GM18519 (cell line): ENCODE results near the gene CFAP206.
"Not testable (repeated sequence)": the region's sequence is repeated elsewhere in the genome, so short reads cannot be mapped to it uniquely, and the experiment has no call there.

Source experiments
- ATAC-seq: cut with Tn5 transposase; IDR thresholded peaks from one replicate; pipeline ENCODE4 v1.9.1; 2021; ENCODE audit warnings: mild to moderate bottlenecking, moderate library complexity; ENCODE audit not compliant: unreplicated experiment, low FRiP score

Gene CFAP206

DNA sequence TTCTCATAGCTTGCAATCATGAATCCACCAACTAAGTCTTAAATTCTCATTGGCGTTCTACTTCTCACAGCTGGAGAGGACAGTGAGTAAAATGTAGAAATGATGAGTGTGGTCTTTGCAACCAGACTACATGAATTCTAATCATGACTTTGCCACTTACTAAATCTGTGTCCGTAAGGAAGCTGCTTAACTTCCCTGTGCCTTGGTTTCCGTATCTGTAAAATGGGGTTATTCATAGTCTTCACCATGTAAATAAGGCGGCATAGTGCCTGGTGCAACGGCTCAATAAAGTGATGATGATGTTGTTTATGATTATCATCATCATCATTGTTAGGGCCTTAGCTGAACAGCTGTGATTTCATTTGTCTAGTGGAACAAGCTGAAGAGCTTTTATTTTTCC, 12.6 kb downstream of the CFAP206 start:
- ATAC-seq = no peak

DNA sequence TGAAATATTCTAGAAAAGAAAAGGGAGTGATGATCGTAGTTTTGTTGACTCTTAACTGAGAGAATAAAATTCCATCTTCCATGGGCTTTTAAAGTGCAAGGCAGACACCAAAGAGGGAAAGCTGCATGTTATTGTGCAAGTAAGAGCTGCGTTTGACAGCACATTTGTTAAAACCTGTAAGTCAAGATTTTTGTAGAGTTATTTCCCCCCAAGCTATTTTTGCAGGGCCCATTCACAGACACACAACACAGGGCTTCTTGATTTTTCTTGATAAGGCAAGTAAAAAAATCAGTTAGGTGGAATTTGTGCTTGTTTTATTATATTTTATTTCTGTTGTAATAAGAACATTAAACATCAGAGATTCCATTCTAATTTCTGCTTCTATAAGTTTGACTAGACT, 13.8 kb downstream of the CFAP206 start:
- no peak for ATAC-seq

DNA sequence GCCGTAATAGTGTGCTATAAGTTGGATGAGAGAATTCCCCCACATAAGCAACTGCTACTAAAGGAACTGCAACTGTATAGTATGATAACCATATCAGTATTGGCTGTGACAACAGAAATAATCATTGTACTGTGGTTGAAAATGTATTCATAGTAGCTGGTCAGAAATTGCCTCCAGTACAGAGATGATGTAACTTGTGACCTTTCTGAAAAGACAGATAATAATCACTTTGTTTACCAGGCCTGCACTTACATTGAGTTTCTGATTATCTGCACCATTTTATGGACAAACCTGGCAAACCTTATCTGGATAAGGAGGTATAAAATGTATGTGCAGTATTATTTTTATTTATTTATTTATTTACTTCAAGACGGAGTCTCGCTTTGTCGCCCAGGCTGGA, 19.0 kb downstream of the CFAP206 start:
- ATAC-seq = no peak

DNA sequence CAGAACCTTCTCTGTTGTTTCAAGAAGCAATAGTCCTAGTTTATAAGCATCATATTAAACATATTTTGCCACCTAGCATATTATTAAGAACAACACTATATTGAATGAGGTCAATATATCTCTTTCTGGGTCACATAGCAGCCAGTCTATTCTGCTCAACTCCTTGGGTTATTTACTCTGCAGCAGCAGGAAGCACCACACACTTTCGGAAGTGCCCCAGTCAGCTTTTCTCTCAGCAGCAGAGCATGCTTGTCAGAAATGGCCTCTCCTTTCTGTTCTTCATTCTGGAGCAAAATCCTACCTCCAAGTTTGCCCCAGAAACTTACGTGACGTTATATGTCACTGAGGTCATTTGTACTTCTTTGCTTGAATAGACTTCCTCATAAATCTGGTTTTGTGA, 22.7 kb downstream of the CFAP206 start:
- no peak for ATAC-seq

DNA sequence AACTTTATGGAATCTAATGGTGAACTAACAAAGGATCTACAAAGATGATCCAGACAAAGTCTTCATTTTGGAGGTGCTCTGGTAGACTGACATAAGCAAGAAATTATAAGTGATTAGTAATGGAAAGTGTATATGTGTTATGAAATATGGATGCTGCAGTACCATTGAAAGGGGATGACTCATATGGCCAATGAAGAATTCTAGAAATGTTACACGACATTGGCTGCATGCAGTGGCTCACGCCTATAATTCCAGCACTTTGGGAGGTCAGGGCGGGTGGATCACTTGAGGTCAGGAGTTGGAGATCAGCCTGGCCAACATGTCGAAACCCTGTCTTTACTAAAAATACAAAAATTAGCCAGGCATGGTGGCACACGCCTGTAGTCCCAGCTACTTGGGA, 23.5 kb downstream of the CFAP206 start:
- ATAC-seq = no peak

DNA sequence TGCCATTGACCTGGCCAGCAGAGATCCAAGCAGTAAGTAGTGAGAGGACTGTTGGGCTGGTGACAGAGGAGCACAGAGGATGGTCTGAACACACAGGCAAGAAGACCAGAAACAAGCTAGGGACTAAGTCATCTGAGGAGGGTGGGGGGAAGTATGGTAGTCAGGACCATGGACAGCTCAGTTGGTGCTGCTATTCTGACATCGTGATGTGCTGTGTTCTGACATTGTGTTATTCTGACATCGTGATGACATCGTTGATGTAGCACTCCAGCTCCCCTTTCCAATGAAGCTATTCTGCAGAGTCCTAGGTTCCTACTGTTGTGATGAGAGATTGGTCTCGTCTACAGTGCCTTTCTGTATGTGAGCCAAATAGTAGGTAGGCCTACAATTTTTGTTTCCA, 28.7 kb downstream of the CFAP206 start:
- no peak for ATAC-seq

DNA sequence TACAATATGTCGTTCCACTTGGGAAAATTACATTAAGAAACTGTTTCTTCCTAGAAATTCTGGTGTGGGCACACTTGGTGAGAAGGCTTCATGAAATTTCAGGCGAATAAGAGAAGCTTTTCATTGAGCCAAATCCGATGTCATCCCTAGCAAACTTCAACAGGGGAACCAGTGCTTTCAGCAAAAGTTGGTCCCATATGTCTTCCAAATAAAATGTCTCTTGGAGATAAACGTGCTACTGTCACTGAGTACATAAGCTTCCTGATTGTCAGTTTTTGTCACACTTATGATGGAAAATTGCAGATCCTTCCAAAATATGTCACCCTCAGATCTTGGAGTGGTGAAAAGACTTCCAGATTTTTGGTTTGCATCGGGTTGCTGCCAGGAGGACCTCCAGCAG, 33.9 kb downstream of the CFAP206 start:
- ATAC-seq = no peak

DNA sequence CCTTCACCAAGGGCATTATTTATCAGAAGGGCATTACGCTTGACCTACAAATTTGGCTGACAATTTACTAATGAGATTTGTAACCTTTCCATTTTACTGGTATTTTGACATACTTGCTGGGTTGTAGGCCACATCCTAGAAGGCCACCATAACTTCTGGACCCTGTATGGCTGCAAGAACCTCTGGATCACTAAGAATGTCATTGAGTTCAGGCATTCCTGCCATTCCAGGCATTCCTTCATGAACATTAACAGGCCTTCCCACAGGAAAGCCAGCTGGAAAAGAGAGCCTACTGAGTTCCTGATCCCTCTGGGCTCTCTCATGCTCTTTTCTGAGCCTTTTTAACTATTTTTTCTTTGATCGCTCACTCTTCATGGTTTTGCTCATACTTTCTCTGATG, 36.6 kb downstream of the CFAP206 start:
- no peak for ATAC-seq

DNA sequence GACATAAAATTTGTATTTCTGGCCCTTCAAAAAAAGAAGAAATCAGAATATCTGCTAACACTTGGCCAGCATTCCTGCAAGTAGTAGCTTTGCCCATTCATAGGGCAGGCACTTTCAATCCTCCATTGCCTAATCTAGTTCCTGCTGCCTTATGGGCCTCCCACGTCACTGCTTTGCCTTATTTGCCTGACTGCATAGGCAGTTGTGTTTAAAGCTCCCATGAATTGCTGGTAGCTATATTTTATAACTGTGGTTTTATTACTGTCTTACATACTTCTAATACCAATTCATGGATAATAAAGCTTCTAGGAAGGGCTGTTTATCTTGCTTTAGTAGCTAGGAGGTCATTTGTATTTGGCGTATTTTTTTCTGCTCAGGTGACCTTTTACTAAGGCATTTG, 57.3 kb downstream of the CFAP206 start:
- ATAC-seq = no peak

DNA sequence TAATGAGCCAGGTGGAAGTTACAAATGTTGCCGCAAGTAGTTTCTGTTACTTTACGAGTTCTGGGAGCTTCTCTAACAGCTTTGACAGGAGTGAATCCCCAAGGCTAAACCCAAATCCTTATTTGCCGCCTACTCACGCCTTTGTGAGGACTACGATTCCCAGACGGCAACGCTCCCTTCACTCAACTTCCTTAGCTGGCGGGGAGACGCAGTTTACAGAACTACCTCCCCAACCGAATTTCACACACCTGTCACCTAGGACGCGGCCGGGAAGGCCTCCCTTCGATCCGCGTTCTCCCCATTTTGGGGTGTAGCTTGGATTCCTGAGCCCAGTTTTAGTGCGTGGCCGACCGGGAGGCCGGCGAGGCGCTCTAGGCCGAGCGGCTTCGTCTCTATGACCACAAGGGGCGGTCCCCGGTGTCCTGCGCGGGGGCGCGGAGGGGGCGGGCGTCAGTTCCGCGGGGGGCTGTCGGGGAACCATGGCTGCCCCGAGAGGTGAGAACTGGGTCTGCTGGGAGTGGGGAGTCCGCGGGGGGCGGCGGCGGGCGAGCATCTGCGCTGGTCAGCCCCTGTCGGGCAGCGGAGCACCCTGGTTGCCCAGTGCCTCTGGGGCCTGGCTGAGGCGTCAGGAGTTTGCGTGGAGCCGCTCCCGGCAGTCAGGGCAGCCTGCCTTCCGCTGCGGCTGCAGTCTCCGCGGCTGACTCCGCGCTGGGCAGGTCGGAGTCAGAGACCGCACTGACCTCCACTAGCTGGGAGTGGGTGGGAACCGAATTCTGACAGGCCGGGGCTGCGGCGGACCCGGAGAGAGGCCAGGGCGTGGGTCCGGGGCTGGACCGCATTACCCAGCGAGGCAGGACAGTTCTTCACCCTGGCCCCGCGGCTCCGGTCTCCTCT, 65.0 kb downstream of the CFAP206 start, which contains the start of gene SLC35A1:
SLC35A1 (plus strand) TSS at position 450 of the 894 bp plus-strand sequence; CDS start at position 480, 30 bp downstream.
- peak; percentile 84 for ATAC-seq

DNA sequence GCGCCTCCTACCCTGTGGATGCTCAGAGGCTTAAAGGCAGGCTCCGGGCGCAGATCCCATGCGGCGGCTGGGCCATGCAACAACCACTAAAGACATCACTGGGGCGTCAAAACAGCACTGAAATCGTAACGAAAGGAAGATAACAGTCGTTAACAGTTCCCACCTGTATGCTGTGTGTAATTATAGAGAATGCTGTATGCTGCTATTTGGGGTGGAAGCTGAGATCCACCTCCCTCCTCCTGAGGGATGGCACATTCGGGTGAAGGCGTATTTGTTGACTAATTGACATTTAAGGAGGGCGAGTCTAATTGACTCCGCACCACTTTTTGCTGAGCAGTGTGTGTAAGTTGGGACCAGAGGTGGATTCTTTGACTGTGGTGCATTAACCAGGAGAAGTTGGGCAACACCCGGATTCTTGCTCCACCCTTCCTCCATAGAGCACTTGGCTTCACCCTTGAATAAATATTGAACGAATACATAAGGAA, 65.7 kb downstream of the CFAP206 start:
- peak; percentile 63 for ATAC-seq

DNA sequence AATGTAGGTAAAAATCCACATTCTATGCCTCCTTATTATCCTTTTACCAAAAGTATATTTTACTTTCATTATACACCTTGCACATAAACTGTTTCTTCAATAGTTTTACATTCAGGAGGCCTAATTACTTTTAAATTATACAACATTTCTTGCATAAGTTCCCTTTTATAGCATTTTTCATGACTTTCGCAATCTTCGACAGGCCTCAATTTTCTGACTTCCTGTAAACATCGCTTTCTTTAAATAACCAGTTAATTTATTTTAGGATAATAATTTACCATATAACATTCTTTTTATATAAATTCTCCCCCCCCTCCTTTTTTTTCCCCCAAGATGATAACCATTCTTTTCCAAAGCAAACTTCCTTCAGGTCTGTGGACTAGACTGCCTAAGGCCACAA, 74.2 kb downstream of the CFAP206 start:
- ATAC-seq = no peak

DNA sequence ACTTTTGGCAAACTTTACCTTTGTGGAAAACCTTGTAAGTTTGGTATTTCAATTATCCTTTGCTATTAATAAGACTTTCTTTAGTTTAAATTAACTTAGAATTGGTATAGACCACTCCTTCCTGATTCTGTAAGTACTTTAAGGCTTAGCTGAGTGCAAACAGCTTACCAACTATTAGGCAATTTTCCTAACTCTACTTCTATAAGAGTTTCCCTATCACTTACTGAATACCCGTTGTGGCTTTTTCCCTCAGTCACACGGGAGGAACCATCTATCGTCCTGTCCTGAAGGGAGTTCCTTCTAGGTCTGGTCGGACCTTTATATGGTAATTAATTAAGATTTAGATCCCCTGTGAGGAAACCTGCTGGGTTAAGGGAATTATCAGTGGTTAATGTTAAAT, 74.6 kb downstream of the CFAP206 start:
- no peak for ATAC-seq

DNA sequence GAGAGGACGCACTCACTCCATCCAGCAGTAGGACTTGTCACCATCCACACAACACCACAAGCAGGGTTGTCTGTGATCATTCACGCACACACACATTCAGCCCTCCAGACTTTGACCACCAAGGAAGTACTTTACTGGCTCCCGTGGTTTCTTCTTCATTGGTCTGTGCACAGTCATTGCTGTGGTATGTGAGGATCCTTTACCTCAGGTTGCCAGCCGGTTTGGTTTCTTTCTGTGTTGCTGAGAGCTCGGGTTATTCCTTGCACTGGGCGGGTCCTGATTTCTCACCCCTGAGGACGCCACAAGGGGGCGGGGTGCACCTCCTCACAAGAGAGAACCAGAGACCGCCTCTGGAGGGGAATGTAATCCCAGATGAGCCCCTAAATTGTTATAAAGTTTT, 76.2 kb downstream of the CFAP206 start:
- no peak for ATAC-seq

DNA sequence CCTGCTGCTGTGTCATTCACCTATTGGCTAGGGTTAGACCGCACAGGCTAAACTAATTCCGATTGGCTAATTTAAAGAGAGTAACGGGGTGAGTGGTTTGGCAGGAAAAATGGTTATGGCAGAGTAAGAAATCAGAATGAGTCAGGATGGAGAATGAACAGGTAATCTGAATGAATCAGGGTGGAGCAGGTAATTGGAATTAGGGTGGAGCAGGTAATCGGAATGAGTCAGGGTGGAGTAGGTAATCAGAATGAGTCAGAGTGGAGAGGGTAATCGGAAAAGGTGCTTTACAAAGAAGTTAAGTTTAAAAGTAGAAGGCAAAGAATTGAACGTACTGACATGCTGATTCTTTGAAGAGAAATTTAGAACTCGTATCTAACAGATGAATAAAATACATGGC, 76.7 kb downstream of the CFAP206 start:
- no peak for ATAC-seq

DNA sequence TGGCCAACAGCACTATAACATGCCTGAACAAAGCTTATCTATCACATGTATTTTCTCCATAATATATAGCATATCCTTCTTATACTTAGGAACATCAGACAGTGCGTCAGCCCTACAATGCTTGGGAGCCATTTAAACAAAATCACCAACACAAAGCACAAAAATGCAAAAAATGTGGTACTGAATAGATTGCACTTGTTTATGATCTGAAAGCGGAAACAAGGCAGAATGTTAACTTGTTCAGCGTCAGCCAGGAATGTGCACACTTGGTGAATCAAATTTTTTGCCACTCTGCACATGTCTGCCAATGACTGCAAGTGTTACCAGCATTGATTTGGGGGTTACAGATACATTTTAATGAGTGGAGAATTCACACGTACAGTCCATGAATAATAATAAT, 79.8 kb downstream of the CFAP206 start:
- ATAC-seq = no peak

DNA sequence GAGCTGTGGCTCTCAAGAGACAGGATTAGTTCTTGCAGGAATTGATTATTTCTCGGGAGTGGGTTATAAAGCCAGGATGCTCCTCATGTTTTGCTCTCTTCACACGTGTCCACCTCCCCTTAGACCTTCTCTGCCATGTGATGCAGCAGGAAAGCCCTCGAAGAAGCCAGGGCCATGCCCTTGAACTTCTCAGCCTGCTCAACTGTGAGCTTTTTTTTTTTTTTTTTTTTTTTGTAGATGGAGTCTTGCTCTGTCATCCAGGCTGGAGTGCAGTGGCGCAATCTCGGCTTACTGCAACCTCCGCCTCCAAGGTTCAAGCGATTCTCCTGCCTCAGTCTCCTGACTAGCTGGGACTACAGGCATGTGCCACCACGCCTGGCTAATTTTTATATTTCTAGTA, 81.6 kb downstream of the CFAP206 start:
- not testable (repeated sequence) for ATAC-seq

DNA sequence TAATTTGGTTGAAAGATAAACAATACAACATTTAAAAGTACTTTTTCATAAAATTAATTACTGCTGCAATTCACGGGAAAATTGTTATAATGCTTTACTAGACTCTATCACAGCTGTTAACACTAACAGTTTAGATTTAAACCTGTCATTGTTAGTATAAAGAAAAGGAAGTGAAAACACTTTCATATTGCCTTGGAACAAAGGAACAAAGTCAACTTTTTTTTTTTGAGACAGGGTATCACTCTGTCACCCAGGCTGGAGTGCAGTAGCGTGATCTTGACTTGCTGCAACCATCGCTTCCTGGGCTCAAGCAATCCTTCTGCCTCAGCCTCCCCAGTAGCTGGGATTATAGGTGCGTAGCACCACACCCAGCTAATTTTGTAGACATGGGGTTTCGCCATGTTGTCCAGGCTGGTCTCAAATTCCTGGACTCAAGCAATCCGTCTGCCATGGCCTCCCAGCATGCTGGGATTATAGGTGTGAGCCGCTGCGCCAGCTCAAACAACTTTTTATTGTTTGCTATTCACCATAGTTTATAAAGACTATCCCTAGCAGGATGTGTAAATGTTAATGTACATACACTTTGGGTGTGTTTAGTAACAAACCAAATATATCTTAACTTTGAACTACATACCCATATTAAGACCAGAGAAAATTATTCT, 87.1 kb downstream of the CFAP206 start:
- peak; percentile 95 for ATAC-seq

DNA sequence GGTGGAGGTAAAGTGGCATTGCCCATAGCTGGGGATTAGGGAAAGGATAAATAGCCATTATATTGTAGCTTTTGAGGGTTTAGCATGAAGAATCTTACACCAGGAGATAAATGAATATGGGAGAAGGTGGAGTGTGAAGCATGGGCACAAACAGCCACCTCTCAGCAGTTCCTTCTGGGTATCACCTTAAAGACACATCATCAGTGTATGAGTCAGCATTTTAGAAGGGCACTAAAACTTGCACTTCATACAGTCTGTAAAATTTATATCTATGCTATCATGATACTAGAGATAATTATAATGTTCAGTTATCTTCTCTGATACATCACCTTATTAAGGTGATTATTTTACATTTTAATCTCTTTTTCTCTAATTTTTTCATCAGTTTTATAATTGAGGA, 90.3 kb downstream of the CFAP206 start:
- ATAC-seq = no peak

DNA sequence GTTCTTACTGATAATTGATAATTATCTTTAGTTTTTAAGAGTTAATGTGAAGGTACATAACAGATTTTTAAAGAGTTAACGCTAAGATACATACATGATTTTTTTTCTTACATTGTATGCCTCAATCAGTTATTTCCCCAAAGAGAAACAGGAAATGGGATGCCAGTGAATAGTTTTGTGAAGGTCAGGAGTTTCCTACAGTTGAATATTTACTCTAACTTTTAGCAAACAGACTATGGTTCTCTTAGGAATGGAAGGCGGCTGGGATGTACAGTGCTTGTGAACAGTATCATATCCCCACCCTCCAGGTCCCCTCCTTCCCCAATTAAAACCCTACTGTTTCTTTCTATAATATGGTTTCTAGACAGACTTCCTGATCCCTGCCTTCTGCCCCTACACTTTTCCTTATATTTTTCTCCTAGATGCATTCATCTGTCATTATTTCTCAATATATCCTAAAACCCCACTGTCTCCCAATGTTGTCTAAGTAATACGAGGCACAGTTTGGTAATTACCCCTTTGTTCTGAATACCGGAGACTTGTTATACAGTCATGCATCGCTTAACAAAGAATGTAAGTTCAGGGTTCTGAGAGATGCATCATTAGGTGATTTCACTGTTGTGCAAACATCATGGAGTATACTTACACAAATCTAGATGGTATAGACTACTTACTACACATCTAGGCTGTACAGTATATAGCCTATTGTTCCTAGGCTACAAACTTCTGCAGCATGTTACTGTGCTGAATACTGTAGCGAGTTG, 94.2 kb downstream of the CFAP206 start:
- no peak for ATAC-seq

DNA sequence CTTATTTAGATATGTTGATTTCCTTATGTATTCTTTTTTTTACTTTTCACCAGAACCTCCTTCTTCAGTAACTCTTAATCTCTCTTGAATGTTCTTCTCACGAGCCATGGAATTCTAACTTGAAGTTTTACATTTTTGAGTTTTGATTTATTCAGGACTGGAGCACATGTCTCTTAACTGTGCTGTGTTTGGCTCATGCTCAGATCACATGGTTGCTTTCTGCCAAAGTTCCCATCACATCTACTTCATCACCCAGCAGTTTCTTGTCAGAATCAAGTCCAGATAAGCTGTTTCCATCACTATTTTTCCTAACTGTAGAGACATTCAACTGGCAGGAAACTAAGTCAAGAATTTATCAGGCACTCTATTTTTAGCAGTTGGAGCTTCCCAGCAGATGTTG, 96.7 kb downstream of the CFAP206 start:
- ATAC-seq = no peak
